CD4-positive, alpha-beta T cell treated with Interleukin-6 at 100 ng/mL for 8 hours (primary cell): ENCODE data around the gene TRAF6.
"Not testable (repeated sequence)": the region's sequence is repeated elsewhere in the genome, so short reads cannot be mapped to it uniquely, and the experiment has no call there.

Source experiments
- DNase-seq: peaks from one replicate; pipeline ENCODE4 v3.0.0-alpha.2; 2020; ENCODE audit warnings: mixed read lengths, low spot score

Gene TRAF6

GRCh38 chr11:36509694-36510593 is at the start of gene TRAF6:
Gene TRAF6 (minus strand): TSS chr11:36510272. CDS start chr11:36501515, 8,757 bp downstream.
- DNase-seq: peak; percentile 84

GRCh38 chr11:36558571-36559413 is 48.7 kb upstream of the TRAF6 start:
- DNase-seq: no peak

GRCh38 chr11:36557991-36558390 is 47.9 kb upstream of the TRAF6 start:
- no peak for DNase-seq

- DNase-seq: not testable (repeated sequence)
Measured at GRCh38 chr11:36557390-36557789, 47.3 kb upstream of the TRAF6 start.

- DNase-seq: no peak
Measured at GRCh38 chr11:36550385-36551115, 40.5 kb upstream of the TRAF6 start.

- DNase-seq: no peak
Measured at GRCh38 chr11:36540998-36541397, 30.9 kb upstream of the TRAF6 start.

- DNase-seq: no peak
Measured at GRCh38 chr11:36534276-36534840, 24.3 kb upstream of the TRAF6 start.

- no peak for DNase-seq
Measured at GRCh38 chr11:36532941-36533601, 23.0 kb upstream of the TRAF6 start.

- no peak for DNase-seq
Measured at GRCh38 chr11:36530840-36531239, 20.8 kb upstream of the TRAF6 start.

GRCh38 chr11:36513965-36514364 is 3.9 kb upstream of the TRAF6 start:
- DNase-seq: no peak

- no peak for DNase-seq
Measured at GRCh38 chr11:36512016-36512415, 1.9 kb upstream of the TRAF6 start.

GRCh38 chr11:36511062-36511461 is 990 bp upstream of the TRAF6 start:
- DNase-seq: not testable (repeated sequence)

- DNase-seq: no peak
Measured at GRCh38 chr11:36510594-36510942, 496 bp upstream of the TRAF6 start.

GRCh38 chr11:36509201-36509639 is 852 bp downstream of the TRAF6 start:
- peak; percentile 7 for DNase-seq

GRCh38 chr11:36508743-36509142 is 1.3 kb downstream of the TRAF6 start:
- DNase-seq: no peak

GRCh38 chr11:36507824-36508489 is 2.1 kb downstream of the TRAF6 start:
- DNase-seq: no peak

GRCh38 chr11:36501236-36501635 is 8.8 kb downstream of the TRAF6 start:
- no peak for DNase-seq

- no peak for DNase-seq
Measured at GRCh38 chr11:36500315-36500721, 9.8 kb downstream of the TRAF6 start.

- DNase-seq: no peak
Measured at GRCh38 chr11:36499315-36499714, 10.8 kb downstream of the TRAF6 start.

GRCh38 chr11:36498721-36499120 is 11.4 kb downstream of the TRAF6 start:
- DNase-seq: no peak

GRCh38 chr11:36493332-36493731 is 16.7 kb downstream of the TRAF6 start:
- no peak for DNase-seq
